Neural progenitor cell (in vitro differentiated cells): Measurements from ENCODE around the gene BRD9. TPM values are rescaled to one million over a fixed set of nuclear protein-coding genes. Genes with fewer than 3 reads are reported as not detected.

Experiments used
- DNase-seq: peaks from one replicate; pipeline ENCODE4 v3.0.0-alpha.2; 2016; ENCODE audit warnings: low spot score
- H2AFZ ChIP-seq: fragments of 200-600 bp; sonication (generic); replicated peaks from 2 replicates; pipeline ENCODE4 v1.6.1; 2016; ENCODE audit warnings: antibody characterized with exemption
- H3F3A ChIP-seq: fragments of 200-600 bp; sonication (generic); 2 replicates; pipeline ENCODE4 v1.6.1; 2016; ENCODE audit warnings: antibody characterized with exemption, low read depth
- H3K27ac ChIP-seq: fragments of 200-600 bp; sonication (generic); 2 replicates; pipeline ENCODE4 v1.5.1; 2016; ENCODE audit warnings: mild to moderate bottlenecking
- H3K27me3 ChIP-seq: fragments of 200-600 bp; sonication (generic); 2 replicates; pipeline ENCODE4 v1.6.1; 2016; ENCODE audit warnings: mild to moderate bottlenecking, moderate library complexity
- H3K36me3 ChIP-seq: fragments of 200-600 bp; sonication (generic); 2 replicates; pipeline ENCODE4 v1.5.1; 2016
- H3K4me1 ChIP-seq: fragments of 200-600 bp; sonication (generic); 2 replicates; pipeline ENCODE4 v1.6.1; 2016; ENCODE audit warnings: mixed run types
- H3K4me2 ChIP-seq: fragments of 200-600 bp; sonication (generic); 2 replicates; pipeline ENCODE4 v1.6.1; 2016
- H3K4me3 ChIP-seq: fragments of 200-600 bp; sonication (generic); 2 replicates; pipeline ENCODE4 v1.5.1; 2016
- H3K79me2 ChIP-seq: fragments of 200-600 bp; sonication (generic); 2 replicates; pipeline ENCODE4 v1.6.1; 2016; ENCODE audit warnings: low read depth
- H3K9ac ChIP-seq: fragments of 200-600 bp; sonication (generic); 2 replicates; pipeline ENCODE4 v1.6.1; 2016
- H3K9me3 ChIP-seq: fragments of 200-600 bp; sonication (generic); 2 replicates; pipeline ENCODE4 v1.5.1; 2016; ENCODE audit warnings: low read depth
- H4K20me1 ChIP-seq: fragments of 200-600 bp; sonication (generic); 2 replicates; pipeline ENCODE4 v1.6.1; 2016; ENCODE audit warnings: low read depth
- H3K27ac Mint-ChIP-seq: 3 replicates; pipeline ENCODE4 v1.8.0; 2021; ENCODE audit warnings: mixed read lengths
- H3K27me3 Mint-ChIP-seq: 2 replicates; pipeline ENCODE4 v1.8.0; 2022; ENCODE audit warnings: low read depth, mild to moderate bottlenecking, inconsistent platforms, moderate library complexity, mixed read lengths; ENCODE audit not compliant: insufficient read depth
- H3K36me3 Mint-ChIP-seq: 3 replicates; pipeline ENCODE4 v1.8.0; 2021; ENCODE audit warnings: mixed read lengths
- H3K4me1 Mint-ChIP-seq: 3 replicates; pipeline ENCODE4 v1.8.0; 2021; ENCODE audit warnings: mixed read lengths
- H3K4me3 Mint-ChIP-seq: 3 replicates; pipeline ENCODE4 v1.8.0; 2021; ENCODE audit warnings: mild to moderate bottlenecking, moderate library complexity, mixed read lengths
- H3K9me3 Mint-ChIP-seq: 3 replicates; pipeline ENCODE4 v1.8.0; 2020; ENCODE audit warnings: mixed read lengths
- CTCF ChIP-seq: fragments of 200-600 bp; sonication (generic); IDR thresholded peaks from 2 replicates; pipeline ENCODE4 v1.5.1; 2017; ENCODE audit warnings: antibody characterized with exemption, mild to moderate bottlenecking
- EZH2 ChIP-seq: fragments of 200-600 bp; sonication (generic); IDR thresholded peaks from 2 replicates; pipeline ENCODE4 v1.6.1; 2017; ENCODE audit warnings: antibody characterized with exemption, mild to moderate bottlenecking, moderate library complexity
- EZH2phosphoT487 ChIP-seq: fragments of 200-600 bp; sonication (generic); IDR thresholded peaks from 2 replicates; pipeline ENCODE4 v1.6.1; 2017; ENCODE audit warnings: antibody characterized with exemption
- total RNA-seq: library from RNA; depleted of rRNA; stranded (reverse); fragments of >200 nt; gene quantifications from 2 replicates; pipeline ENCODE4 v1.2.3, GENCODE V29; 2015; ENCODE audit warnings: low replicate concordance

Gene BRD9
- total RNA-seq, 1 donor from 2014 or later, result 37.5 TPM

GRCh38 chr5:876398-877365 is 15.9 kb downstream of the BRD9 start:
- H3K4me3 Mint-ChIP-seq, result no peak overlapping the region
- Histone ChIP-seq H3K79me2 (no peaks in the 10 kb centered on the region), H3K9me3 (no peaks in the 10 kb centered on the region), H3F3A (no peaks in the 10 kb centered on the region), H3K36me3 (no peaks in the 10 kb centered on the region), H3K4me1 (no peaks in the 10 kb centered on the region), H2AFZ (no peak overlapping the region), H3K27me3 (no peaks in the 10 kb centered on the region), H3K4me3 (no peak overlapping the region), H3K27ac (no peak overlapping the region), H3K9ac (no peak overlapping the region), H4K20me1 (peaks cover 5% of the 10 kb centered on the region), H3K4me2 (no peak overlapping the region)
- H3K36me3 Mint-ChIP-seq, result peaks cover 25% of the 10 kb centered on the region
- no peaks in the 10 kb centered on the region for H3K9me3 Mint-ChIP-seq
- TF ChIP-seq EZH2phosphoT487 (no peak), EZH2 (no peak), CTCF (no peak)
- no peak for DNase-seq
- H3K27ac Mint-ChIP-seq, result no peak overlapping the region
- H3K27me3 Mint-ChIP-seq, result peaks cover 6% of the 10 kb centered on the region
- no peaks in the 10 kb centered on the region for H3K4me1 Mint-ChIP-seq

GRCh38 chr5:875931-876330 is 16.7 kb downstream of the BRD9 start:
- H3K79me2 ChIP-seq, result no peaks in the 10 kb centered on the region
- Mint-ChIP-seq H3K4me1 (no peaks in the 10 kb centered on the region), H3K27ac (no peak overlapping the region), H3K9me3 (no peaks in the 10 kb centered on the region), H3K4me3 (no peak overlapping the region), H3K27me3 (peaks cover 4% of the 10 kb centered on the region), H3K36me3 (peaks cover 27% of the 10 kb centered on the region)
- H3K9ac ChIP-seq, result no peak overlapping the region
- H4K20me1 ChIP-seq, result peaks cover 5% of the 10 kb centered on the region
- TF ChIP-seq EZH2phosphoT487, result no peak
- TF ChIP-seq CTCF, result no peak
- TF ChIP-seq EZH2, result no peak
- H3K36me3 ChIP-seq, result no peaks in the 10 kb centered on the region
- no peaks in the 10 kb centered on the region for H3K4me1 ChIP-seq
- H2AFZ ChIP-seq, result no peak overlapping the region
- no peaks in the 10 kb centered on the region for H3K9me3 ChIP-seq
- no peak overlapping the region for H3K4me2 ChIP-seq
- no peak for DNase-seq
- H3F3A ChIP-seq, result no peaks in the 10 kb centered on the region
- H3K27ac ChIP-seq, result no peak overlapping the region
- H3K27me3 ChIP-seq, result no peaks in the 10 kb centered on the region
- H3K4me3 ChIP-seq, result no peak overlapping the region

- Histone ChIP-seq H3K27me3 (no peaks in the 10 kb centered on the region), H3K27ac (no peak overlapping the region), H3K4me2 (no peak overlapping the region), H3K36me3 (no peaks in the 10 kb centered on the region), H4K20me1 (peaks cover 5% of the 10 kb centered on the region), H2AFZ (no peak overlapping the region), H3K9me3 (no peaks in the 10 kb centered on the region), H3K4me1 (no peaks in the 10 kb centered on the region), H3K79me2 (no peaks in the 10 kb centered on the region), H3F3A (no peaks in the 10 kb centered on the region), H3K9ac (no peak overlapping the region), H3K4me3 (no peak overlapping the region)
- peaks cover 36% of the 10 kb centered on the region for H3K36me3 Mint-ChIP-seq
- H3K9me3 Mint-ChIP-seq, result no peaks in the 10 kb centered on the region
- no peaks in the 10 kb centered on the region for H3K4me1 Mint-ChIP-seq
- DNase-seq, result no peak
- H3K27me3 Mint-ChIP-seq, result peaks cover 4% of the 10 kb centered on the region
- no peak overlapping the region for H3K27ac Mint-ChIP-seq
- TF ChIP-seq CTCF (no peak), EZH2phosphoT487 (no peak), EZH2 (no peak)
- no peak overlapping the region for H3K4me3 Mint-ChIP-seq
Observed at GRCh38 chr5:873328-873727, 19.3 kb downstream of the BRD9 start.
